C4-2B (cell line): Measurements from ENCODE around the gene MITF.

Experiments
- ZFX ChIP-seq: fragments of 450-650 bp; IDR thresholded peaks from 2 replicates; pipeline ENCODE4 v1.6.1; 2017
- TF ChIP-seq, protein P1 (sequence below): fragments of 450-650 bp; conservative IDR thresholded peaks from 2 replicates; pipeline ENCODE4 v1.5.1; 2017; ENCODE audit warnings: mild to moderate bottlenecking

DNA sequence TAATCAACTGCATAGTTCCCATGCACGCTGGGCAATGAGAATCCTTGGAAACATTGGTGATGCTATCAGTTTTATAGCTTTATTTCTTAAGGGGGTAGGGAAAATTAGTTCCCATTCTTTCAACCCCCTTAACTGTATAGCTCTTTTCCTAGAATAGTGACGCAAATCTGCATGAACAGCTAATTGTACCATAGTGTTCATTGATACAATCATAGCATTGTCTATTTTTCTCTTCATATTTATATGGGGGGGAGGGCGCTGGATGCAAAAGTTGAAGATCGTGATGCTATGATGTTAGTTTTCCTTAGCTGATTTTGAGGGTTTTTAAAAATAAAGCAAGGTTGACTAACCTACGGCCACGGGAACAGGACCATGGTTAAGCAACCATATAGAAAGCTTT lies 227.9 kb downstream of the MITF start:
- TF ChIP-seq, protein P1, sequence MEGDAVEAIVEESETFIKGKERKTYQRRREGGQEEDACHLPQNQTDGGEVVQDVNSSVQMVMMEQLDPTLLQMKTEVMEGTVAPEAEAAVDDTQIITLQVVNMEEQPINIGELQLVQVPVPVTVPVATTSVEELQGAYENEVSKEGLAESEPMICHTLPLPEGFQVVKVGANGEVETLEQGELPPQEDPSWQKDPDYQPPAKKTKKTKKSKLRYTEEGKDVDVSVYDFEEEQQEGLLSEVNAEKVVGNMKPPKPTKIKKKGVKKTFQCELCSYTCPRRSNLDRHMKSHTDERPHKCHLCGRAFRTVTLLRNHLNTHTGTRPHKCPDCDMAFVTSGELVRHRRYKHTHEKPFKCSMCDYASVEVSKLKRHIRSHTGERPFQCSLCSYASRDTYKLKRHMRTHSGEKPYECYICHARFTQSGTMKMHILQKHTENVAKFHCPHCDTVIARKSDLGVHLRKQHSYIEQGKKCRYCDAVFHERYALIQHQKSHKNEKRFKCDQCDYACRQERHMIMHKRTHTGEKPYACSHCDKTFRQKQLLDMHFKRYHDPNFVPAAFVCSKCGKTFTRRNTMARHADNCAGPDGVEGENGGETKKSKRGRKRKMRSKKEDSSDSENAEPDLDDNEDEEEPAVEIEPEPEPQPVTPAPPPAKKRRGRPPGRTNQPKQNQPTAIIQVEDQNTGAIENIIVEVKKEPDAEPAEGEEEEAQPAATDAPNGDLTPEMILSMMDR = no peak
- TF ChIP-seq ZFX = no peak
